MCF 10A (cell line): ENCODE data around the gene SSH2. TPM values are rescaled to one million over a fixed set of nuclear protein-coding genes. Genes with fewer than 3 reads are reported as not detected.
A peak's percentile ranks its signal among the peaks of the same experiment; 100 is the strongest.

Experiments
- BruUV-seq: library from RNA; stranded (reverse); fragments of 400-500 nt; replicated peaks from 2 replicates; lab custom pipeline; 2021; lab: Mats Ljungman, UMichigan
- CTCF ChIA-PET: fragments of 300-600 bp; sonication (Branson Sonifier 250); formaldehyde crosslinking; extraction: SDS; loops from one replicate; lab custom pipeline; 2021; ENCODE audit warnings: antibody characterized with exemption, inconsistent platforms; lab: Yijun Ruan, JAX
- POLR2A ChIA-PET: fragments of 300-600, 350-650 bp; sonication (Branson Sonifier 250); formaldehyde crosslinking; extraction: SDS; loops from one replicate; lab custom pipeline; 2020; ENCODE audit warnings: antibody characterized with exemption, inconsistent platforms; lab: Yijun Ruan, JAX
- DNase-seq: peaks from one replicate; pipeline ENCODE4 v3.0.0-alpha.2; 2018; ENCODE audit not compliant: unreplicated experiment
- H3K27ac Mint-ChIP-seq: one replicate; pipeline ENCODE4 v1.8.0; 2022; ENCODE audit warnings: mild to moderate bottlenecking, low read depth, mixed read lengths; ENCODE audit not compliant: unreplicated experiment
- H3K27me3 Mint-ChIP-seq: one replicate; pipeline ENCODE4 v1.8.0; 2022; ENCODE audit warnings: mixed read lengths; ENCODE audit not compliant: insufficient read depth, unreplicated experiment
- H3K36me3 Mint-ChIP-seq: one replicate; pipeline ENCODE4 v1.8.0; 2022; ENCODE audit warnings: mild to moderate bottlenecking, moderate library complexity, mixed read lengths; ENCODE audit not compliant: insufficient read depth, unreplicated experiment
- H3K4me1 Mint-ChIP-seq: one replicate; pipeline ENCODE4 v1.8.0; 2022; ENCODE audit warnings: mixed read lengths; ENCODE audit not compliant: insufficient read depth, unreplicated experiment
- H3K4me3 Mint-ChIP-seq: one replicate; pipeline ENCODE4 v1.8.0; 2022; ENCODE audit warnings: mild to moderate bottlenecking, moderate library complexity, mixed read lengths; ENCODE audit not compliant: unreplicated experiment
- H3K9me3 Mint-ChIP-seq: one replicate; pipeline ENCODE4 v1.8.0; 2022; ENCODE audit warnings: mixed read lengths; ENCODE audit not compliant: unreplicated experiment
- intact Hi-C: fragments of 100-400 bp; cut with micrococcal nuclease; formaldehyde crosslinking; loops from 2 replicates; pipeline ENCODE4 v1.14.1; 2022
- total RNA-seq: library from RNA; stranded (reverse); gene quantifications from 2 replicates; pipeline ENCODE4 v1.2.3, GENCODE V29; 2022
- TF ChIP-seq, protein P1 (sequence below): fragments of 200-600 bp; IDR thresholded peaks from one replicate; pipeline ENCODE4 v1.8.0; 2022; ENCODE audit warnings: antibody characterized with exemption, mild to moderate bottlenecking; ENCODE audit not compliant: unreplicated experiment

The SSH2 gene
- total RNA-seq, 1 experiment from 2014 or later: 21.9 TPM

DNA sequence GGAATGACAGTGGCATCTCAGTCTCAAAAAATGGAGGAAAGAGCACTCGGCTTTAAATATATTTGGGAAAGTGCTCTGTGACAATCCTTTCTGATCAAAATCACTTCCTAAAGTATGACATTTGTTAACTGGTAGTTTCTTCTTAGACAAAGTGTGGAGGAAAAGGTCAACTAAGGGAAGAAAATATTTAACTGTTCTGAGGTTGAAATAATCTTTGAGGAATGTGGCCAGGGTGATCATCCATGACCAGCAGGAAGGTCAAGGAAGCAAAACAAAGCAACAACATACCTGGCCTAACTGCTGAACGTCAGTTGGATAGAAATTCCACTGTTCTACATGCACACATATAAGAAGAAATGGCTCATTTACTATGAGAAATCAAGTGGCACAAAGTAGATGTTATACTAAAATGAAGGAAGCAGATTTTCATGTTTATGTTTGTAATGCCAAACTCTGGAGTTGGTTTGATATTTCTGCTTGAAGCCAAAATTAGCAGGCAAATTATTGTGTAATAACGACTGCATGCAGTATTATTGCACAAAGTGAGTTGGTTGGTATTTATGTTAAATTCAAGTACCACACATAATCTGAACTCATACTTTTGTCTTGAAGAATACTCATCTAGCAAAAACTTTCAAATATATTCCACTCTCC lies 220.0 kb downstream of the SSH2 start:
- intact Hi-C loops: loop anchor here (2.0 kb wide), 1 partner anchor 71 kb away; no protein-coding TSS in a partner anchor

DNA sequence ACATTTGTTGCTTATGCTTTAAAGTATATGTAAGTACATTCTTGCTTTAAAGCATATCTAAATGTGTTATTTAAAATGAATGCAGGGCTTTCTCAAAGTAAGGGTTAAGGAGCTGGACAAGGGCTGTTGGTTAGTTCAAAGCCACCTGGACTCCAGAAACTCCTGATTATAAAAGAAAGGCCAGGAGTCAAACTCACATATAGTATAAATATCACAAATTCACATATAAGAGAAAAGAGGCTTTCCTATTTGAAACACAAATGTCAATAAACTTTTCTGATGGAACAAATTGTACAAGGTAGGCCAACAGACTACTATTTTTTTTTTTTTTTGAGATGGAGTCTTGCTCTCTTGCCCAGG lies 222.8 kb downstream of the SSH2 start:
- BruUV-seq: no TSS peak
- no peak for DNase-seq
- Mint-ChIP-seq H3K4me3 (no peak overlapping the region), H3K27ac (no peak overlapping the region), H3K27me3 (no peaks in the 10 kb centered on the region), H3K9me3 (no peaks in the 10 kb centered on the region), H3K4me1 (peaks cover 33% of the 10 kb centered on the region), H3K36me3 (peaks cover 34% of the 10 kb centered on the region)
- ChIA-PET CTCF (no interaction called here), POLR2A (interaction anchor here (2.6 kb wide), 1 partner anchor 8 kb away, joined by 12 read pairs; no protein-coding TSS in a partner anchor)
- intact Hi-C loops: no loop called here
- TF ChIP-seq, protein P1, sequence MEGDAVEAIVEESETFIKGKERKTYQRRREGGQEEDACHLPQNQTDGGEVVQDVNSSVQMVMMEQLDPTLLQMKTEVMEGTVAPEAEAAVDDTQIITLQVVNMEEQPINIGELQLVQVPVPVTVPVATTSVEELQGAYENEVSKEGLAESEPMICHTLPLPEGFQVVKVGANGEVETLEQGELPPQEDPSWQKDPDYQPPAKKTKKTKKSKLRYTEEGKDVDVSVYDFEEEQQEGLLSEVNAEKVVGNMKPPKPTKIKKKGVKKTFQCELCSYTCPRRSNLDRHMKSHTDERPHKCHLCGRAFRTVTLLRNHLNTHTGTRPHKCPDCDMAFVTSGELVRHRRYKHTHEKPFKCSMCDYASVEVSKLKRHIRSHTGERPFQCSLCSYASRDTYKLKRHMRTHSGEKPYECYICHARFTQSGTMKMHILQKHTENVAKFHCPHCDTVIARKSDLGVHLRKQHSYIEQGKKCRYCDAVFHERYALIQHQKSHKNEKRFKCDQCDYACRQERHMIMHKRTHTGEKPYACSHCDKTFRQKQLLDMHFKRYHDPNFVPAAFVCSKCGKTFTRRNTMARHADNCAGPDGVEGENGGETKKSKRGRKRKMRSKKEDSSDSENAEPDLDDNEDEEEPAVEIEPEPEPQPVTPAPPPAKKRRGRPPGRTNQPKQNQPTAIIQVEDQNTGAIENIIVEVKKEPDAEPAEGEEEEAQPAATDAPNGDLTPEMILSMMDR: no peak

More for the DNA sequence above, 220.0 kb downstream of the SSH2 start:
- Mint-ChIP-seq H3K4me1 (peaks cover 38% of the 10 kb centered on the region), H3K9me3 (no peaks in the 10 kb centered on the region), H3K36me3 (peaks cover 23% of the 10 kb centered on the region), H3K4me3 (peak overlapping the region; percentile 42), H3K27me3 (no peaks in the 10 kb centered on the region), H3K27ac (peak overlapping the region; percentile 77)
- TF ChIP-seq, protein P1: no peak
- no peak for DNase-seq
- ChIA-PET POLR2A (interaction anchor here (0.9 to 3.4 kb wide), 15 partner anchors 11 to 221 kb away, joined by 3 to 19 read pairs (median 7); partner anchors contain the start of genes ANKRD13B and SSH2), CTCF (no interaction called here)
- no TSS peak for BruUV-seq

DNA sequence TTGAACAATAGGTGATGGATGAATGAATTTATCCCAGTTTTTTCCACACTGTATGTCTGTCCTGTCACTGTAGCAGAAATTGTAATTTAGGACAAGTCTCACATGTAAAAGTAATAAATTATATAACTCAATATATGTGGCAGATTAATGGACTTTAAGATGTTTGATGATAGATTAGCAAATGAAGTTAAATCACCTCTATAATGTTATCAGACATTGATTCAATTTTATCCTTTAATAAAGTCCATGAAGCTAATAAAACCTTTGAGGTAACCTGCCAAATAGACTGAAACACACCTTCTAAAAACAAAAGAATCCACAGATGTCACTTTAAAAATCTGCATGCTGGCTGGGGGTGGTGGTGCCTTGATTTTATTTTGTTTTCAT lies 224.0 kb downstream of the SSH2 start:
- ChIA-PET POLR2A (interaction anchor here (1.4 kb wide), 2 partner anchors 54 to 66 kb away, joined by 5 read pairs; no protein-coding TSS in a partner anchor), CTCF (no interaction called here)
- Mint-ChIP-seq H3K4me3 (no peak overlapping the region), H3K27ac (peak overlapping the region; percentile 31), H3K27me3 (no peaks in the 10 kb centered on the region), H3K36me3 (peaks cover 33% of the 10 kb centered on the region), H3K4me1 (peaks cover 21% of the 10 kb centered on the region), H3K9me3 (no peaks in the 10 kb centered on the region)
- TF ChIP-seq, protein P1: no peak
- no peak for DNase-seq
- no TSS peak for BruUV-seq
- intact Hi-C loops: no loop called here

DNA sequence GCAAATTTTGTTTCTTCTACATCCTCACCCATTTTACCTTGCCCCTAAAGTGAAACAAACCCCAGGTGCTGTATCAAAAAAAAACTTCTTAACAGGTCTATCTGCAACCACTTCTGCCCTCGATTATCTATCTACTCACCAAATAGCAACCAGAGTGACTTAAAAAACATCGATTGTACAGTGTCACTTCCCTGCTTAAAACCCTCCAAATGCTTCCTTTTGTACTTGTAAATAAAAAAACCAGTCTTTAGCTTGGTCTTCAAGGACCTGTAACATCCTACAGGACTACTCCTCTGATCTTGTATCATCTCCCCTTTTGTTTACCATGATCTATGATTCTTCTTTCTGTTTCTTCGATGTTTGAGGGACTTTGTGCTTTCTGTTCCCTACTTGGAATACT lies 224.6 kb downstream of the SSH2 start:
- H3K9me3 Mint-ChIP-seq: no peaks in the 10 kb centered on the region
- DNase-seq: no peak
- TF ChIP-seq, protein P1: no peak
- no peak overlapping the region for H3K4me3 Mint-ChIP-seq
- peaks cover 15% of the 10 kb centered on the region for H3K4me1 Mint-ChIP-seq
- ChIA-PET POLR2A (interaction anchor here (1.4 kb wide), 2 partner anchors 55 to 65 kb away, joined by 5 read pairs; no protein-coding TSS in a partner anchor), CTCF (interaction anchor here (1.3 kb wide), 1 partner anchor 59 kb away, joined by 6 read pairs; no protein-coding TSS in a partner anchor)
- intact Hi-C loops: no loop called here
- BruUV-seq: no TSS peak
- H3K27ac Mint-ChIP-seq: no peak overlapping the region
- peaks cover 30% of the 10 kb centered on the region for H3K36me3 Mint-ChIP-seq
- no peaks in the 10 kb centered on the region for H3K27me3 Mint-ChIP-seq
